GM12878 (cell line): ENCODE measurements around the gene PAK2. TPM values are rescaled to one million over a fixed set of nuclear protein-coding genes. Genes with fewer than 3 reads are reported as not detected.
A peak's percentile ranks its signal among the peaks of the same experiment; 100 is the strongest.

Source experiments
- BACH1 ChIP-seq: fragments of 450-650 bp; IDR thresholded peaks from 2 replicates; pipeline ENCODE4 v1.6.1; 2017; ENCODE audit warnings: mild to moderate bottlenecking, borderline replicate concordance
- BHLHE40 ChIP-seq, 2 experiments: fragments of 450-650 bp in 1 of 2; IDR thresholded peaks; 2 replicates each; pipeline ENCODE4 v1.6.1; 2011 to 2017; ENCODE audit warnings: low read depth in 2 of 2, borderline replicate concordance in 1 of 2, improper control_type of control experiment in 1 of 2, low read length in 1 of 2, mild to moderate bottlenecking in 1 of 2
- CBFB ChIP-seq: IDR thresholded peaks from 2 replicates; pipeline ENCODE4 v1.6.1; 2016; ENCODE audit warnings: antibody characterized with exemption, low read depth
- CEBPB ChIP-seq, 2 experiments: fragments of 150-350 bp in 1 of 2; IDR thresholded peaks; 2 replicates each; pipeline ENCODE4 v1.6.1; 2012 to 2014; ENCODE audit warnings: low read depth in 2 of 2, low read length in 2 of 2, borderline replicate concordance in 1 of 2, inconsistent platforms in 1 of 2
- EED ChIP-seq: sonication (generic); IDR thresholded peaks from 2 replicates; pipeline ENCODE4 v1.6.1; 2016; ENCODE audit warnings: antibody characterized with exemption, low read depth
- FOXK2 ChIP-seq: fragments of 450-650 bp; IDR thresholded peaks from 2 replicates; pipeline ENCODE4 v1.6.1; 2017; ENCODE audit warnings: mild to moderate bottlenecking, moderate library complexity
- FOXM1 ChIP-seq: IDR thresholded peaks from 2 replicates; pipeline ENCODE4 v1.6.1; 2012; ENCODE audit warnings: low read depth, mild to moderate bottlenecking, inconsistent platforms, low read length, moderate library complexity
- HDAC6 ChIP-seq: fragments of 200-600 bp; sonication (generic); IDR thresholded peaks from one replicate; pipeline ENCODE4 v1.8.0; 2017; ENCODE audit warnings: antibody characterized with exemption; ENCODE audit not compliant: unreplicated experiment
- KLF5 ChIP-seq: fragments of 450-650 bp; IDR thresholded peaks from 2 replicates; pipeline ENCODE4 v1.6.1; 2014; ENCODE audit warnings: mild to moderate bottlenecking; ENCODE audit not compliant: partially characterized antibody
- MYB ChIP-seq: fragments of 150-350 bp; IDR thresholded peaks from 2 replicates; pipeline ENCODE4 v1.6.1; 2014; ENCODE audit warnings: mild to moderate bottlenecking, low read depth, low read length, borderline replicate concordance
- PML ChIP-seq: IDR thresholded peaks from 2 replicates; pipeline ENCODE4 v1.6.1; 2012; ENCODE audit warnings: low read length, inconsistent platforms
- POLR2AphosphoS2 ChIP-seq: IDR thresholded peaks from 2 replicates; pipeline ENCODE4 v1.6.1; 2011; ENCODE audit warnings: low read depth, mild to moderate bottlenecking, low read length, improper control_type of control experiment, moderate library complexity
- POLR2AphosphoS5 ChIP-seq: IDR thresholded peaks from 2 replicates; pipeline ENCODE4 v1.6.1; 2011; ENCODE audit warnings: mild to moderate bottlenecking, low read length, inconsistent platforms
- RAD51 ChIP-seq: fragments of 450-650 bp; IDR thresholded peaks from 2 replicates; pipeline ENCODE4 v1.6.1; 2016; ENCODE audit warnings: moderate library complexity, mild to moderate bottlenecking, inconsistent platforms
- RB1 ChIP-seq: fragments of 450-650 bp; formaldehyde crosslinking; IDR thresholded peaks from 2 replicates; pipeline ENCODE4 v1.6.1; 2017; ENCODE audit warnings: mild to moderate bottlenecking, borderline replicate concordance
- RUNX3 ChIP-seq: IDR thresholded peaks from 2 replicates; pipeline ENCODE4 v1.6.1; 2012; ENCODE audit warnings: low read length, inconsistent platforms
- SREBF1 ChIP-seq: IDR thresholded peaks from 2 replicates; pipeline ENCODE4 v1.6.1; 2012; ENCODE audit warnings: mild to moderate bottlenecking, low read length
- YY1 ChIP-seq: IDR thresholded peaks from 2 replicates; pipeline ENCODE4 v1.6.1; 2011; ENCODE audit warnings: low read depth, mild to moderate bottlenecking, low read length
- polyA plus RNA-seq, 11 experiments: library from polyadenylated mRNA; depleted of rRNA in 4 of 11; unstranded in 6 of 11; stranded (reverse) in 5 of 11; fragments of >200 nt; fragmentation: Nextera tagmentation in 4 of 11; fragmentation: Illumina TruSeq in 1 of 11; extraction: Ambion mirVana in 4 of 11; extraction: Trizol in 1 of 11; gene quantifications; 1 replicate in 1 of 11; 2 replicates in 10 of 11; pipeline versions ENCODE4 v1.2.1 to v1.2.3, GENCODE V29; 2011 to 2016; ENCODE audit warnings: inconsistent platforms in 2 of 11, missing spikeins in 2 of 11, low read depth in 1 of 11
- total RNA-seq, 4 experiments: library from RNA; depleted of rRNA in 3 of 4; stranded (reverse); fragments of >200 nt in 3 of 4; fragmentation: Illumina TruSeq in 1 of 4; extraction: Trizol in 1 of 4; gene quantifications; 2 replicates each; pipeline versions ENCODE4 v1.2.1 to v1.2.3, GENCODE V29; 2013 to 2021
- TF ChIP-seq, protein P1 (sequence below): IDR thresholded peaks from 2 replicates; pipeline ENCODE4 v1.6.1; 2011; ENCODE audit warnings: mild to moderate bottlenecking, low read depth, low read length, moderate library complexity; ENCODE audit not compliant: insufficient replicate concordance
- TF ChIP-seq, protein P2 (sequence below): IDR thresholded peaks from 2 replicates; pipeline ENCODE4 v1.6.1; 2011; ENCODE audit warnings: low read depth, low read length, improper control_type of control experiment, borderline replicate concordance
- TF ChIP-seq, protein P3 (sequence below): IDR thresholded peaks from 2 replicates; pipeline ENCODE4 v1.6.1; 2012; ENCODE audit warnings: low read depth, low read length, improper control_type of control experiment
- TF ChIP-seq, protein P4 (sequence below), 3 experiments: IDR thresholded peaks in 2 of 3; conservative IDR thresholded peaks in 1 of 3; 2 replicates each; pipeline ENCODE4 v1.5.1; 2011; ENCODE audit warnings: low read depth in 3 of 3, low read length in 3 of 3, mild to moderate bottlenecking in 3 of 3, control low read depth in 2 of 3, moderate library complexity in 2 of 3, inconsistent platforms in 1 of 3, mixed read lengths in 1 of 3; ENCODE audit not compliant: control insufficient read depth in 2 of 3, insufficient read depth in 1 of 3; ENCODE audit errors: extremely low read depth in 1 of 3
- TF ChIP-seq, protein P5 (sequence below): fragments of 150-350 bp; IDR thresholded peaks from 2 replicates; pipeline ENCODE4 v1.6.1; 2014; ENCODE audit warnings: mild to moderate bottlenecking, low read depth, low read length

The PAK2 gene
- total and polyA plus RNA-seq, 10 of the 15 experiments (the other 5 are each of a cell fraction or from before 2014, with no cell fraction given): 9.0 to 59.1 (median 27.0) TPM

DNA sequence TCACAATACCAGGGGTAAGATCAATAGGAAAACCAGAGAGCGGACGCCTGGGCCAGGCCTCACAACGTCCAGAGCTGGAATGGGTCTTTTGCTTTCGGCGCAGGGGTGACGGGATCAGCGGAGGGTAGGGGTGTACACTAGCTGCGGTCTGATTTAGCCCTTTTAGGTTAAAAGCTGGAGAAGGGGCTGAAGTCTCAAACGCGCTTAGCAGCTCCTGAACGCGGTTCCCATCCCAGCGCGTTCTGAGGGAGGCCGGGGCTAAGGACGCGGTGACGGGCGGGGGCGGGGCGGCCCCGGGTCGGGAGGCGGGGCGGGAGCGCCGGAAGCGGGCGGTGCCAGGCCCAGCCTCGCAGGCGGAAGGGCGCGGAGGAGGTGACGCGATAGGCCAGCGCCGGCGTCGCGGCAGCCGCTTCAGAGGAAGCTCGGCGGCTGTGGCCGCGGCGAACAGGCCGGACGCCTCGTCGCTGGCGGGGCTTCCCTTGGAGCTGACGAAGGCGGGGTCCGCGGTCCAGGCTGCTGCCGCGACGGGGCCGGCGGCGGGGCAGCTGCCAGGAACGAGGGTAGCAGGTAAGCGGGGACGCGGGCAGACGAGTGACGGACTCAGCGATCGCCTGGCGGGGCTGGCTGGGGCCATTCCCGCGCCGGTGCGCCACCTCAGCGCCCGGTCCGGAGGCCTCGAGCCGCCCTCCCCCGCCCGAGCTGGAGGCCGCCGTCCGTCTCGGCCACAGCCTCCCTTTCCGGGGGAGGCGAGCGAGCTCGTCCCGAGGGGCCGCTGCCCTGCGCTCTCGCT lies 128.0 kb downstream of the PAK2 start, which contains the start of gene SENP5 (continued):
- peak; percentile 67; the same call in 1 of the 2 replicates for TF ChIP-seq RUNX3
- TF ChIP-seq CEBPB (IDR thresholded peaks at IDR 0.05; ENCODE audit: borderline replicate concordance in 1 of 2, low read depth in 2 of 2, low read length in 2 of 2): no peak
- peak; percentile 32 for TF ChIP-seq HDAC6
- peak; percentile 12 to 53; a peak in 1 of 4 replicates for TF ChIP-seq BHLHE40 (IDR thresholded peaks at IDR 0.05; ENCODE audit: borderline replicate concordance in 1 of 2, low read depth in 2 of 2, low read length in 1 of 2)
- TF ChIP-seq, protein P1, sequence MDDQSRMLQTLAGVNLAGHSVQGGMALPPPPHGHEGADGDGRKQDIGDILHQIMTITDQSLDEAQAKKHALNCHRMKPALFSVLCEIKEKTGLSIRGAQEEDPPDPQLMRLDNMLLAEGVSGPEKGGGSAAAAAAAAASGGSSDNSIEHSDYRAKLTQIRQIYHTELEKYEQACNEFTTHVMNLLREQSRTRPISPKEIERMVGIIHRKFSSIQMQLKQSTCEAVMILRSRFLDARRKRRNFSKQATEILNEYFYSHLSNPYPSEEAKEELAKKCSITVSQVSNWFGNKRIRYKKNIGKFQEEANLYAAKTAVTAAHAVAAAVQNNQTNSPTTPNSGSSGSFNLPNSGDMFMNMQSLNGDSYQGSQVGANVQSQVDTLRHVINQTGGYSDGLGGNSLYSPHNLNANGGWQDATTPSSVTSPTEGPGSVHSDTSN: no peak
- no peak for TF ChIP-seq KLF5
- TF ChIP-seq, protein P2, sequence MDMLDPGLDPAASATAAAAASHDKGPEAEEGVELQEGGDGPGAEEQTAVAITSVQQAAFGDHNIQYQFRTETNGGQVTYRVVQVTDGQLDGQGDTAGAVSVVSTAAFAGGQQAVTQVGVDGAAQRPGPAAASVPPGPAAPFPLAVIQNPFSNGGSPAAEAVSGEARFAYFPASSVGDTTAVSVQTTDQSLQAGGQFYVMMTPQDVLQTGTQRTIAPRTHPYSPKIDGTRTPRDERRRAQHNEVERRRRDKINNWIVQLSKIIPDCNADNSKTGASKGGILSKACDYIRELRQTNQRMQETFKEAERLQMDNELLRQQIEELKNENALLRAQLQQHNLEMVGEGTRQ: no peak
- TF ChIP-seq FOXM1: no peak
- peak; percentile 79; the same call in 1 of the 2 replicates for TF ChIP-seq RB1
- TF ChIP-seq YY1: peak; percentile 81
- TF ChIP-seq, protein P3, sequence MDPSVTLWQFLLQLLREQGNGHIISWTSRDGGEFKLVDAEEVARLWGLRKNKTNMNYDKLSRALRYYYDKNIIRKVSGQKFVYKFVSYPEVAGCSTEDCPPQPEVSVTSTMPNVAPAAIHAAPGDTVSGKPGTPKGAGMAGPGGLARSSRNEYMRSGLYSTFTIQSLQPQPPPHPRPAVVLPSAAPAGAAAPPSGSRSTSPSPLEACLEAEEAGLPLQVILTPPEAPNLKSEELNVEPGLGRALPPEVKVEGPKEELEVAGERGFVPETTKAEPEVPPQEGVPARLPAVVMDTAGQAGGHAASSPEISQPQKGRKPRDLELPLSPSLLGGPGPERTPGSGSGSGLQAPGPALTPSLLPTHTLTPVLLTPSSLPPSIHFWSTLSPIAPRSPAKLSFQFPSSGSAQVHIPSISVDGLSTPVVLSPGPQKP: peak; percentile 74; the same call in 1 of the 2 replicates
- peak; percentile 80 for TF ChIP-seq POLR2AphosphoS2
- TF ChIP-seq POLR2AphosphoS5: peak; percentile 91
- no peak for TF ChIP-seq FOXK2
- TF ChIP-seq, protein P4, sequence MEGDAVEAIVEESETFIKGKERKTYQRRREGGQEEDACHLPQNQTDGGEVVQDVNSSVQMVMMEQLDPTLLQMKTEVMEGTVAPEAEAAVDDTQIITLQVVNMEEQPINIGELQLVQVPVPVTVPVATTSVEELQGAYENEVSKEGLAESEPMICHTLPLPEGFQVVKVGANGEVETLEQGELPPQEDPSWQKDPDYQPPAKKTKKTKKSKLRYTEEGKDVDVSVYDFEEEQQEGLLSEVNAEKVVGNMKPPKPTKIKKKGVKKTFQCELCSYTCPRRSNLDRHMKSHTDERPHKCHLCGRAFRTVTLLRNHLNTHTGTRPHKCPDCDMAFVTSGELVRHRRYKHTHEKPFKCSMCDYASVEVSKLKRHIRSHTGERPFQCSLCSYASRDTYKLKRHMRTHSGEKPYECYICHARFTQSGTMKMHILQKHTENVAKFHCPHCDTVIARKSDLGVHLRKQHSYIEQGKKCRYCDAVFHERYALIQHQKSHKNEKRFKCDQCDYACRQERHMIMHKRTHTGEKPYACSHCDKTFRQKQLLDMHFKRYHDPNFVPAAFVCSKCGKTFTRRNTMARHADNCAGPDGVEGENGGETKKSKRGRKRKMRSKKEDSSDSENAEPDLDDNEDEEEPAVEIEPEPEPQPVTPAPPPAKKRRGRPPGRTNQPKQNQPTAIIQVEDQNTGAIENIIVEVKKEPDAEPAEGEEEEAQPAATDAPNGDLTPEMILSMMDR (IDR thresholded peaks at IDR 0.05 in 2 of 3, conservative IDR thresholded peaks at IDR 0.05 in 1 of 3; ENCODE audit: control insufficient read depth in 2 of 3, extremely low read depth in 1 of 3, insufficient read depth in 1 of 3, low read depth in 3 of 3, low read length in 3 of 3): no peak
- TF ChIP-seq MYB: no peak
- peak; percentile 78 for TF ChIP-seq BACH1
- no peak for TF ChIP-seq SREBF1
- TF ChIP-seq EED: peak; percentile 33; the same call in 1 of the 2 replicates
- 0 out of 2 replicates have a peak, but pooled peaks have one; percentile 20 for TF ChIP-seq CBFB
- peak; percentile 81; the same call in 1 of the 2 replicates for TF ChIP-seq PML
- TF ChIP-seq, protein P5, sequence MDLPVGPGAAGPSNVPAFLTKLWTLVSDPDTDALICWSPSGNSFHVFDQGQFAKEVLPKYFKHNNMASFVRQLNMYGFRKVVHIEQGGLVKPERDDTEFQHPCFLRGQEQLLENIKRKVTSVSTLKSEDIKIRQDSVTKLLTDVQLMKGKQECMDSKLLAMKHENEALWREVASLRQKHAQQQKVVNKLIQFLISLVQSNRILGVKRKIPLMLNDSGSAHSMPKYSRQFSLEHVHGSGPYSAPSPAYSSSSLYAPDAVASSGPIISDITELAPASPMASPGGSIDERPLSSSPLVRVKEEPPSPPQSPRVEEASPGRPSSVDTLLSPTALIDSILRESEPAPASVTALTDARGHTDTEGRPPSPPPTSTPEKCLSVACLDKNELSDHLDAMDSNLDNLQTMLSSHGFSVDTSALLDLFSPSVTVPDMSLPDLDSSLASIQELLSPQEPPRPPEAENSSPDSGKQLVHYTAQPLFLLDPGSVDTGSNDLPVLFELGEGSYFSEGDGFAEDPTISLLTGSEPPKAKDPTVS: no peak
- no peak for TF ChIP-seq RAD51
